Stimulated activated CD8-positive, alpha-beta memory T cell treated with anti-CD3 and anti-CD28 coated beads, Interleukin-7, amount 100 ng/mL, for 1 hour (primary cell): ENCODE measurements around the gene FOXJ3.

Source experiments
- DNase-seq, 2 donors: peaks; one replicate each; pipeline ENCODE4 v3.0.0-alpha.2; 2020; ENCODE audit warnings: low read depth in 2 of 2

FOXJ3 gene

DNA sequence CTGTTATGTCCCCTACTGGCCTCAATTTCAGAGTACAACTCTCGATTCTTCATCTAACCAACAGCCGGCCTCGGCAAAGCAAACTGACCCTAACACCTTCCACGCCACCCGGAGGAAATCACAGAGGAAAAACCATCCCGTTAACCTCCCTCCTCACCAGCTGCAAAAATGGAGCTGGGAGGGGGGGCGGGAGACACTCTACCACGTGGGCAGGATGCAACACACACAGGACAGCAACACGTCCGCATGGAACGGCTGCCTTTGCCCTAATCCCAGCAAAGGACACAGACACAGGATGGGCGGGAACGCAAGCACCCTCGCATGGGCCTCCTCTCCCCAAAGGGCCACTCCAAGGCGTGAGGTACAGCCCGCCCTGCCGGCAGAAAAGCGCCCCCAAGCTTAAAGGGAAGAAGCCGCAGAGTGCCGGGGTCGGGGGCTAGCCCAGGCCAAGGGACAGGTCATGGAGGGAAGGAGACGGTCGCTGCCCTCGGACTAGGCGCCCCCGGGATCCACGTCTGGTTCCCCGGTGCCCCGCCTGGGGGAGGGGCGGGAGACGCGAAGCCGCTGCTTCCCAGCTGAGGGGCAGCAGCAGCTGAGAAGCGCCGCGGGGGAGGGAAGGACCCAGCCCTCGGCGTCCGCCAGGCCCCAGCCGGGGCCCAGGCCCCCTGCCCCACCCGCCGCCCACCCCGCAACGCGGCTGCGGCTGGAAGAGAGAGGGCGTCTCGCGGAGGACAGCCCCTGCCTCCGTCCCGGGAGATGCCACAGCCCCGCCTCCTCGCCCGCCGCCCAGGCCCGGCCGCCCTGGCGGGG is 590 bp downstream of the FOXJ3 start:
- no peak for DNase-seq

DNA sequence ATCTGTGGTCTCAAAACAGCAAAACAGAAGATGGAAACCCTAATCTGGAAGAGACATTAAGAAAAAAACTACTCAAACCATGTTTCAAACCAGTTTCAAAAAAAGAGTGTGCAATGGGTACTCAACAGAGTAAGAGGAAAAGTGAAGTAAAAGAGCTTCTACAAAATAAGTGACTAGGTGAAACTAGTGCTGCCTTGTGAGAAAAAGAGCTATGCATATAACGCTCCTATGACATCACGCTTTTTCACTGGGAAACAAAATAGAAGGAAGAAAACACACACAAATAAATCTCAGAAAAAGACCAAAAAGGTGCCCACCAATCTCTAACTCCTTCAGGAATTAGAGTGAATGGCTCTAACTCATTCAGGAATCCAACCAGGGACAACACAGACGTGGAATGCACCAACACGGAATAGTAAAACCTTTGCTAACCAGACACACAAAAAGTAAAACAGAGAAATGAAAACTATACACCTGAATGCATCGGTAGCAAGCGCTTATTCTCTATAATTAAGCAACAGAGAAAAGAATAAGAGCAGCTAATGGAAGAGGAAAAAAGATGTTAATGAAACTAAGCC is 1.3 kb downstream of the FOXJ3 start:
- no peak for DNase-seq

DNA sequence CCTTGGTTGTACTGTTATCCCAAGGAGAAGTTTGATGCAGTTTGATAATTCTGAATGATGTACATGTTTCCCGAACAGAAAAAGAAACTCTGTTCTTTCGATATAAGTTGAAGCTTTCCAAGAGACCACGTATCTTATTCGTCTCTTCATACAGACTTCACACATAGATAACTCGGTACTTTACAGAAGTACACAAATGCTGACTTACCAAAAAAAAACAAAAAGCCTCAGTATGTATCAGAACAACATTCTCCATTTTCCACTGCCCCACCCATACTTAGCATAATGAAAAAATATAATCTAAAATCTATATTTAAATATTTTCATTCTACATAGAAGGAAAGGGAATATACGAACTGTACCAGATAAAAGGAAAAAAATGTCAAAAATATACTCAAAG is 2.2 kb downstream of the FOXJ3 start:
- no peak for DNase-seq

DNA sequence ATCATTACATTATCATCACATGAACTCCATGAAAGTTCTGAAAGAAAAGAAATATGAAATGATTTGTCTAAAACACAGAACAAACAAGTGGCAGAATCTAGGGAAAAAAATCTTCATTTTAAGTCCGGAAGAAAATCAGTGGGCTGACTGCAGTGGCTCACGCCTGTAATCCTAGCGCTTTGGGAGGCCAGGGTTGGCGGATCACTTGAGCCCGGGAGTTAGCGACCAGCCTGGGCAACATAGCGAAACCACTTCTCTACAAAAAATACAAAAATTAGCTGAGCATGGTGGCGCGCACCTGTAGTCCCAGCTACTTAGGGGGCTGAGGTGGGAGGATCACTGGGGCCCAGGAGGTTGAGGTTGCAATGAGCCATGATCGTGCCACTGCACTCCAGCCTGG is 4.8 kb downstream of the FOXJ3 start:
- DNase-seq, result no peak

DNA sequence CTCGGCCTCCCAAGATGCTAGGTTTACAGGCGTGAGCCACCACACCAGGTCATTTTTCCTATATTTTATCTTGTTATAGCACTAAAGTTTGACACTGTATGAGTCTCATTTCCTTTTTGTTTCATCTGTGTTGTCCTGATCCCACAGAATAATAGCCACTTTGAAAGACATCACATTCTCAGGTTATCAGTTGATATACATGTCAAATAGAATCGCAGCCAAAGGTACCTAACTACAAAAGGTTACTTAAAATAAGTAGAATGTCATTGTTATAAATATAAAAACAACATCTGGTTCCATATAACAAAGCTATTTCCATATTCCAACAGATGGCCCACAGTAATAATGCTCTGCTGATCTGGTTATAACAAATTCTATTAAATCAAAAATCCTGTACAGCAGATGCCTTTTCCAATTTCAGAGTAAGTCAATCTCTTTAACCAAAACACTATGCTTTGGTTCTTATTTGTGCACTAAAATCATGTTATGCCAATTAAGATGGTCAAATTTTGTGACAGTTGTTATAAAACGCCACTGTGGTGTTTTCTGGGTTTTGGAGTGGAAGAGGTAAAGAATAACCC is 6.0 kb downstream of the FOXJ3 start:
- DNase-seq, result no peak

DNA sequence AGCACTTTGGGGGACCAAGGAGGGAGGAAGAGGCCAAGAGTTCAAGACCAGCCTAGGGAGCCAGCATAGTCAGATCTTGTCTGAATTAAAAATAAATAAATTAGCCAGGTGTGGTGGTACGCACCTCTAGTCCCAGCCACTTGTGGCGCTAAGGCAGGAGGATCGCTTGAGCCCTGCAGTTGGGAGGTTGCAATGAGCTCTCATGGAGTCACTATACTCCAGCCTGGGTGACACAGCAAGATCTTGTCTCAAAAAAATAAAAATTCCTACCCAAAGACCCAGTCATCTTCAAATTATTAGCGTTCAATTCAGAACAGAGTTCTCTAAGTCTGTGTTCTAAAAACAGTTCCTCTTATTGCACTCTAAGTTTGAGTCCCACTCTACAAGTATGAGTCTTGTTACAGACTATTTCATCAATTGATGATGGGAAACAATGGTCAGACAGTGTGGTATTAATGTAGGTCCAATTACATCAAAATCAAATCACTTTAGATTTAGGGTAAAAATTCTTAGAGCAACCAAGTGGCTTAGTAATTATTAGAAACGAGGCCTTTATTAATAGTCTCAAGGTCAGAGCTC is 6.9 kb downstream of the FOXJ3 start:
- no peak for DNase-seq

DNA sequence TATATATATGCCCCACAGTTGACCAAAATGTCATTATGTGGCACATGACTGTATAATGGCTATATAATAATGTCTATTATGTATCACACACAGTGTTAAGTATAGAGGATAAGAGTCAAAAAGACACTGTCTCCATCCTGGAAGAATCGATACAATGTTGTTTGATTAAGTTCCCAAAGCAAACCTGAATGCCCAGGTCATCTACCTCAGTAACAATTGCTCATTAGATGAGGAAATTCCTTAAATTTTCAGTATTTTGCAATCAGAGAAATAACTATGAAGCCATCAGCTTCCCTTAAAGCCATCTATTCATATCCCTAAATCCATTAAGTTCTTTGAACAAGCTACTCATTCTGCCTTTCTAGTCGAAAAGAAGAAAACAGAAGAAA is 10.0 kb downstream of the FOXJ3 start:
- no peak for DNase-seq

DNA sequence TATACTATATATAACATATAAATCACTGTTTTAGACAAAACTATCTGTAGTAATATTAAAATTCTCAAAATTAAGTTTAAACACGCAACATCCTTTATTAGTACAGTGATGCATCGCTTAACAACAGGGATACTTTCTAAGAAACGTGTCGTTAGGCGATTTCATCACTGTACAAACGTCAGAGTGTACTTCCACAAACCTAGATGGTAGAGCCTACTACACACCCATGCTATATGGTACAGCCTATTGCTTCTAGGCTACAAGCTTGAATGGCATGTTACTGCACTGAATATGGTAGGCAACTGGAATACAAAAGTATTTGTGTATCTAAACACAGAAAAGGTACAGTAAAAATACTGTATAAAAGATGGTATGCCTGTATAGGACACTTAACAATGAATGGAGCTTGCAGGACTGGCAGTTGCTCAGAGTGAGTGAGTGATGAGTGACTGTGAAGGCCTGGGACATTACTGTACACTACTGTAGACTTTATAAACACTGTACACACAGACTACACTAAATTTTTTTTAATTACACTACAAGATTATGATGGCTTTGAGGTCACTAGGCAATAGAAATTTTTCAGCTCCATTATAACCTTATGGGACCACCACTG is 10.5 kb downstream of the FOXJ3 start:
- DNase-seq, result no peak

DNA sequence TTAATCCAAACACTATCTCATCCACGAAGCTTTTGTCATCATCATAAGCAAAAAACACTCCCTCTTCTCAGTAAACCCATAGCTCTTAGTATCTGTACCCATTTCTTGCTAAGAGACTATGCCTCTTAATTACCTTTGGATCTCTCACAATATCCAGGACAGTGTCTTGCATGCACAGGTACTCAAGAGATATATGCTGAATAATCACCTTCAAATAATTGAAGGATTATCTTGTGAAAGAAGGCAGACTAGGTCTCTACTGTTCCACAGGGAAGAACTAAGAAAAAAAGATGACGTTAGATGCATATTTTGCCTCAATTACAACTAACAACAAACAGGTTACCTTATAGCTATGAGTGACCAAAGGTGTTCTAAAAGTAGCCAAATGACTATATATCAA is 11.5 kb downstream of the FOXJ3 start:
- DNase-seq, result no peak

DNA sequence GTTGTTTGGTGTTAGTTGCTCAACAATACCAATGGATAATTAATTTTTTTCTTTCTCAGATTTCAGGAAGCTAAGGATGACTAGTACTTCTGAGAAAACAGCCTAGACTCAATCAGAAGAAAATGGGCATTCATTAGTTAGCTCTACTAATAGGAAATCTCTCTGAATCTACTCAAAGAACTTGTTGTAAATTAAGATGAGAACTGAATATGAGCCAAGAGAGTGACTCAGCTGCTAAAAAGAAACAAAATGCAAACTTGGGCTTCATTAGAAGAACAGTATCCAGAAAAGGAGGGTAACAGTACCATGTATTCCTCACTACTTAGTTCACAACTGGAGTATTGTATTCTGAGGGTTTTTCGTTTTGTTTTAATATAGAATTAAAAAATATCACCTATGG is 12.5 kb downstream of the FOXJ3 start:
- no peak for DNase-seq

DNA sequence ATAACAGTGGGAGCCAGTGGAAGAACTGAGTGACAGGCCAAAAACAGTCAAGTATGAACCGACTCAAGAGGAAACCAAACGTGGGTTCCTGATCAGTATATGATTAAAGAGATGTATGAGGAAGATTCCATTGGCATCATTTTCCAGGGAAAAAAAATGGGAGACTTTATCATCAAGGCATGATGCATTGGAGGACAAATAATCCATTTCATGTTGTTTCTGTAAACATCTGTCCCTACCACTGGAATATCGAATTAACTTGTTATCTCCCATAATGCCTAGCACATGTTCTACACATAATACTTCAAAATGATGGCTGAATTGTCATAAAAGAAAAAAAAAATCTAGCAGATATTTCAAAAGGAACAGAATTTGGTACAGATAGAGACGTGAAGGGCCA is 13.3 kb downstream of the FOXJ3 start:
- no peak for DNase-seq

DNA sequence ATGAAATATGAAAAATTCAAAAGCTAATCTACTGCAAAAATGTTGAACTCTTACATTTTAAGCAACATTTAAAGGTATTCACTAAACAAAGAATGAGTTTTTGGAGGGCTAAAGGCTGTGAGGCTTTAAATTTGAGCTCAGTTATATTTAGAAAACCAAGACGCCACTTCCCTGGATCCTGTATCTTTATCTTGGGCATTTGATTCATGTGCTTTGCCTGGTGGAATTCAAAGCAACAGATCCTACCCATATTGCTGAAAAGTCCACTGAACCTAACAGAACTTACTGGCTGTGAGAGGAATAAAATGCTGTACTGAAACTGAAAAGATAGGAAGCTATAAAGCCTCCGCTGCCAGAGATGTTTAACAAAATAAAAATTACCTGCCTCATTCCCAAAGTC is 14.3 kb downstream of the FOXJ3 start:
- no peak for DNase-seq

DNA sequence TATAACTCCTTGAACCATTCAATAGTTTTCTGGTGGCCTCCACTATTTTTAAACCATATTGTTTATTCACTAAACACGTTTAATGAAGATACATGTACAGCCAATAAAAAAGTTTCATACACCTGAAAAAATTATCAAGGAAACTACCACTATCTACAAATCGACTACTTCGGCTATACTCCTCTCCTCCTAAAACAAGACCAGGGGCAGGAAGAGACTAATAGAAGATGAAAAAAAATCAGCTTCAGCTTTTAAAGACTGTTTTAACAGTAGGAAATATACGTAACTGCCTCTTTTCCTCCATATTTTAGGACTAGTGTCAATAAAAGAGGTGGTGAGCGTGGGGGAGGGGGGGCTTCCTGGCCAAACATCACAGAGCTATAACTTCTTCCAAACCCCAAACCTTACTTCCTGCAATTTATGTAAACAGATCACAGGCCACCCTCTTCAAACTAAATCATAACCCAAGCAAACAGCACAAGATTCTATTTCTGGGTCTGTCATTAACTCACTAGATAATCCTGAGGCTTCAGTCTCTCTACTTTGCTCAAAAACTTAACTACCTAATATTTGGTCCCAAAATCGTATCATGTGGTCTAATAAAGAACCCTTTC is 15.1 kb downstream of the FOXJ3 start:
- DNase-seq, result no peak

DNA sequence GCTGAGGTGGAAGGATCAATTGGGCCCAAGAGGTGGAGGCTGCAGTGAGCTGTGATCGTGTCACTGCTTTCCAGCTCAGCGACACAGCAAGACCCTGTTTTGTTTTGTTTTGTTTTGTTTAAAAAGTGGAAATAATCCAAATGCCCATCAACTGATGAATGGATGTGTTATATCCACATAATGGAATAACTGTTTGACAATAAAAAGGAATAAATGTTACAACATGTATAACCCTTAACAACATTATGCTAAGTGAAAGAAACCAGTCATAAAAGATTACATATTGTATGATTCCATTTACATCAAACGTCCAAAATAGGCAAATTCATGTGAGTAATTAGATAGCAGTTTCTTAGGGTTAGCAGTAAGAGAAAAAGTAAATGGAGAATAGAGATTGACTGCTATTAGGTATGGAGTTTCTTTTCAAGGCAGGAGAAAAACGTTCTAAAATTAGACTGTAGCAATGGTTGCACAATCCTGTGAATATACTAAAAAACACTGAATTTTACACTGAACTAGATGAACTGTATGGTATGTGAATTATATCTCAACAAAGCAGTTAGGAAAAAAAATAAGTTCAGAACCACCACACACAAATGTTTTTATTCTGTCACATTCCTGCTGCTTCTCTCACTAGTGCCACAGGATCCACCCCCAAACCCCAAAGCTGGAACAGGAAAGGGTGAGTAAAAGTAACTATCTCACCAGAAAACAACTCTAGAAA is 15.7 kb downstream of the FOXJ3 start:
- no peak for DNase-seq

DNA sequence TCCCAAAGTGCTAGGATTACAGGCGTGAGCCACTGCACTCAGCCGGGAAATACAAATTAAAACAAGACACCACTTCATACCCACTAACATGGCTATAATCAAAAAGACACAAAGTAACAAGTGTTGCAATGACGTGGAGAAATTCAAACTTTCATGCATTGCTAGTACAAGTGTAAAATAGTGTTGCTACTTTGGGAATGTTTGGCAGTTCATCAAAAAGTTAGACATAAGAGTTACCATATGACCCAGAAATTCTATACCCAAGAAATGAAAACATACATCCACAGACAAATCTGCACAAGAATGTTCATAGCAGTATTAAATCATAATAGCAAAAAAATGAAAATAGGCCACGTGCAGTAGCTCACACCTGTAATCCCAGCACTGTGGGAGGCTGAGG is 16.4 kb downstream of the FOXJ3 start:
- no peak for DNase-seq

DNA sequence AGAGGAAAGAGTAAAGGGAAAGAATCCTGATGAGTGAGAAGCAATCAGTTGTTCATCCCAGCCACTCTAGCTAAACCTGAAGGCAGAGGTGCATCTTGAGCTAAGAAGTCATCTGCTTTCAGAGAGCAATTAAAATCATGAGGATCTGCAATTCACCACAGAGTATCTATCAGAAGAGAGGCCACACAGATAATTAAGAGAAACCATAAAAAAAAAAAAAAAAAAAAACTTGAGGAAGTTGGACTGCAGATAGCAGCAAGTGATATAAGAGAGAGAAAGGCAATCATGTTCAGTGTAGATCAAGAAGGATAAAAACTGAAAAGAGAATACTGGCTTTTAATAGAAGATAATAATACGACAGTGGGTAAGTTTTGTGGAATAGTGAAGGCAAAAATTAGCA is 17.7 kb downstream of the FOXJ3 start:
- no peak for DNase-seq

DNA sequence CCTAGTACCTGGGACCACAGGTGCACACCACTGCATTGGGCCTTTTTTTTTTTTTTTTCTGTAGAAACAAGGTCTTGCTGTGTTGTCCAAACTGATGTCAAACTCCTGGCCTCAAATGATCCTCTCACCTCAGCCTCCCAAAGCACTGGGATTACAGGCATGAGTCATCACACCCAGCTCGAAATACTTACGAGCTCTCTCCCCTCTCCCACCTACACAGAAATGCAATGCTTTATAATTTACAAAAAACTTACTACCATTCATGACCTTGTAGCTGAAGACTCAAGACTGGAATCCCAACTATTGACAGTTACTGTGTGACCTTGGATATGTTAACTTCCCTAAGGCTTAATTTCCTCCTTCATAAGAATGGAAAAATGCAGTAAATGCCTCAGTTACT is 18.7 kb downstream of the FOXJ3 start:
- DNase-seq, result no peak

DNA sequence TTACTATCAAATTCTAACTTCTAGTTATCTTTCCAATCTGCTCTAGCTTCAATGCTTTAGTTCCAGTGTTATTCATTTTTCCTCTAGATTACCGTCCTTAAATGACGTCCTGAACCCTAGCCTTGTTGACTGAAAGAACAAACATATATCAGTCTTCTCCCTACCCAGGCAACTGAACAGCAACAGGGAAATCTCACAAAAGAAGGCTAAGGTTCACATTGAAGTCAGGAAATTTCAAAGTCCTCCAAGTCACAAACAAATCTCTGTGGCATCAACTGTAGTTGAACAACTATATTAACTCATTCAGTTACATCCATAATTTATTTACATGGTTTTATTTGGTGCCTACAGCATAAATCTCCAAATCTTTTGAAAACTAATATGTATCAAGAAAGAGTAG is 19.5 kb downstream of the FOXJ3 start:
- no peak for DNase-seq

DNA sequence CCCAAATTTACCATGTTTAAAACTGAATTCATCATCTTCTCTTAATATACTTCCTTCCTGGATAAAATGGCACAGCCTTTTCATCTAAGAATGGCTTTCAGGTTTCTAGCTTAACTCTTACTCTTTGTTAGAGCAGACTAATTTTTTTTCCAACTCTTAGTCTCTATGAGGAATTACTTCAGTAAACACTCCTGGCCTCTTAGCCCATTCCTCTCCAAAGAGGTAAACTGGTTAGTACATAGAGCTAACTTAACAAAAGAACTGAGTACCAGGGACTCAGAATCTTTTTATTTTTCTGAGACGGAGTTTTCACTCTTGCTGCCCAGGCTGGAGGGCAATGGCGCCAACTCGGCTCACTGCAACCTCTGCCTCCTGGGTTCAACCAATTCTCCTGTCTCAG is 21.1 kb downstream of the FOXJ3 start:
- DNase-seq, result no peak

DNA sequence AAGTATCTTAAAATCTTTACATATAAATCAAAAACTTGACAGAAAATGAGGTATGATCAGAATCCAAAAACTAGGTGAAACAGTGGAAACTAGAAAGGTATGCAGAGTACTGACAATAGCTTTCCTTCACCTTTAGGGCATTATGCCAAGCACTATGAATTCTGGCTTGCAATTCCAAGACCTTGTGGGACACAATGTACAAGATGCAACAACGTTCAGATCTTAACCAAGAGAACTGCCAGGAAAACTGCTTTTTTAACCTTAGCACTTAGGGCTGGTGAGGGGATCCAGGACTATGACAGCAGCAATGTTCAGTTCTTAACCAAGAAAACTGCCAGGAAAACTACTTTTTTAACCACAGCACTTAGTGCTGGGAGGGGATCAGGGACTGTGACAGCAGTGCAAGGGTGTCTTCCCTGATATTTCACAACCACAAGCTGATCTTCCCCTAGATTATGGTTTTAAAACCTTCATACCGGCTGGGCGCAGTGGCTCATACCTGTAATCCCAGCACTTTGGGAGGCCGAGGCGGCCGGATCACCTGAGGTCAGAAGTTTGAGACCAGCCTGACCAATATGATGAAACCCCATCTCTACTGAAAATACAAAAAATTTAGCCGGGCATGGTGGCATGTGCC is 22.3 kb downstream of the FOXJ3 start:
- DNase-seq, result no peak

DNA sequence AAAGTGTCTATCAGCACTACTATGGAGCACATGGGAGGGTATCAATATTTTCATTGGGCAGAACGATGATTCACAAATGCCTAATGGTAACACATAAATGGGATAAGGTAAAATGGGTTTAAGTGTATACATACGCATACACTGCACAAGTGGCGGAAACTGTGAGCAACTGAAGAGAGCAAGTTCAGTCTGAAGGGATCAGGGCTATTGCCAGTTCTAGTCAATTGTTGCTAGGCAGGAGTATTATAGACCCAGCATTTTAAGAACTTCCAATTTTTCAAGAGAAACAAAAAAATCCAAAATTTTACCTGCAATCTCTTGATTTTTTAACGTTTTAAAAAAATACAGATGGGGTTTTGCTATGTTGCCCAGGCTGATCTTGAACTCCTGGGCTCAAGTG is 23.1 kb downstream of the FOXJ3 start:
- DNase-seq, result no peak
